NOMO-1 (cell line): ENCODE measurements around the gene GNB5.
"Not testable (repeated sequence)": the region's sequence is repeated elsewhere in the genome, so short reads cannot be mapped to it uniquely, and the experiment has no call there.

Experiments used
- DNase-seq, 2 experiments: peaks; one replicate each; lab custom pipeline; 2025; ENCODE audit not compliant: unreplicated experiment in 2 of 2; lab: John Stamatoyannopoulos, UW

The GNB5 gene

GRCh38 chr15:52097180-52097579 is 94.0 kb downstream of the GNB5 start:
- DNase-seq: no peak

- not testable (repeated sequence) for DNase-seq
Measured at GRCh38 chr15:52096536-52096935, 94.7 kb downstream of the GNB5 start.

- peak; percentile 60 to 87 for DNase-seq
Measured at GRCh38 chr15:52095597-52096262, 95.5 kb downstream of the GNB5 start.

GRCh38 chr15:52094811-52095584 is 96.2 kb downstream of the GNB5 start:
- DNase-seq: peak in 1 of 2 experiments; percentile 83

DNA sequence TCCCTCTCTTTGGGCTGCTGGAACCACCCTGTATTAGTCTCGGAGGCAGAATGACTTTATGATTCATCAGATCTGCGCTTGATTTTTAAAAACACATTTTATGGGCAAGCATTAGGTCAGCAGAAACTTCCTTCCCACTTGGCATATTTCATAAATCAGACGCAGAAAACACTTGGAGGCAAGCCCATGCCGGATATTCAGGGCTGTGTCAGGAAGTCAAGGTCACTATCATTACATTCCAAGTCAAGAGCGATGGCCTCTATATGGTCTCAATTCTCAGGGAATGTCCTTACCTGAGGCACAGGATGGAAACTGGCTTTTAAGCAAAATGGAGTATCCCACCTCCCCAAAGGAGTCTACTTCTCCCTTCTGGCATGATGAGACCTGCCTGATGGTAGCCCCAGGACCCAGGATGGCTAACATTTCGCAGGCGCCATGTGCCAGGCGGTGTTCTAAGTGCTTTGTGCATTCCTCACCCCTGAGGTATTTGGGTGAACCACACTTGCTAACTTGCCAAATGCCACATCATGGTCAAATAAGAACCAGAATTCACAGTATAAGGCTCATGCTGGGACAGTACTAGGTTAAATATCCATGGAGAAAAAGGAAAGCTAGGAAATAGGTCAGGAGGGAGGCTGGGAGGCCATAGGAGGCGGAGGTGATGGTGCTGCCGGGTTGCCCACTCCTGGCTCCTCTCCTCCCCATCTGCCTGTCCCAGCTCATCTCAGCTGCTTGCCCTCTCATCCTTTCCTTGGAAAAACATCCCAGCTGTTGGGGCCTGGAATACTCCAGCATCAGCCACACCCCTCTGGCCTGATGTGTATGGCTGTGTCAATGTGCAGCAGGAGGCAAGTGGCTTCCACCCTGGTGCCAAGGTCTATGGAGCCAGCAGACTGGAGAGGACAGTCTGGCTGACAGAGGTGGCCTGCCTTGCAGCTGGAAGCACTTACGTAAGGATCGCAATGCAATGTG is 97.4 kb downstream of the GNB5 start:
- DNase-seq: peak; percentile 46 to 73

DNA sequence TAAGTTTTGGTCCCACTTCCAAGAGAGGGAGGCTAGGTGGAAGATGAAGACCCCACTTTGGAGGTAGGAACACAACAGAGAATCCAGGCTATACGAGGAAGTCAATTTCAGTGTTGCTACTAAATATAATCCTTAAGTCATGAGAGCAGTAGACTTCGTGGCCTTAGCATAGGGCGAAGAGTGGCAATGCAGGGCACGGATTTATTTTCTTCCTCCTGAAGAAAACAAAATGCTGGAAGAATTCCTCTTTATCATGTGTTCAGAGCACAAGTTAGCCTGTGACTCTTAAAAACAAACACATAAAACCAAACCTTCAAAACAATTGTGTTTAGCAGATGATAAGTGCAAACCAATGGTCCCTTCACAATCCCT is 98.0 kb downstream of the GNB5 start:
- DNase-seq: no peak

DNA sequence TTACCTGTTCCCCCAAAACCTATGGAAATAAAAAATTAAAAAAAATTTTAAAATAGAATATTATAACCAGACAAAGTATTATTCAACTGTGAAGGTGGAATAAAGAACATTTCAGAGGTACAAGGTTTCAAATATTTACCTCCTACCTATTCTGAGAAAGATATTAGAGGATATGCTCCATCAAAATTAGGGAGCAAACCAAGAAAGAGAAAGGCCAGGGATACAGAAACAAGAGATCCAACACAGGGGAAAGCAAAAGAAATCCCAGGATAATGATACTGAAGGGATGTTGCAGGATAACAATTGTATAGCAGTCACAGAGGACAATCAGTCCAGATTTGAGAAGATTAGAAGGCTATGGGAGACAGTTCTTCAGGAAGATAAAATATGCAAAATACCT is 101.0 kb downstream of the GNB5 start:
- DNase-seq: no peak

DNA sequence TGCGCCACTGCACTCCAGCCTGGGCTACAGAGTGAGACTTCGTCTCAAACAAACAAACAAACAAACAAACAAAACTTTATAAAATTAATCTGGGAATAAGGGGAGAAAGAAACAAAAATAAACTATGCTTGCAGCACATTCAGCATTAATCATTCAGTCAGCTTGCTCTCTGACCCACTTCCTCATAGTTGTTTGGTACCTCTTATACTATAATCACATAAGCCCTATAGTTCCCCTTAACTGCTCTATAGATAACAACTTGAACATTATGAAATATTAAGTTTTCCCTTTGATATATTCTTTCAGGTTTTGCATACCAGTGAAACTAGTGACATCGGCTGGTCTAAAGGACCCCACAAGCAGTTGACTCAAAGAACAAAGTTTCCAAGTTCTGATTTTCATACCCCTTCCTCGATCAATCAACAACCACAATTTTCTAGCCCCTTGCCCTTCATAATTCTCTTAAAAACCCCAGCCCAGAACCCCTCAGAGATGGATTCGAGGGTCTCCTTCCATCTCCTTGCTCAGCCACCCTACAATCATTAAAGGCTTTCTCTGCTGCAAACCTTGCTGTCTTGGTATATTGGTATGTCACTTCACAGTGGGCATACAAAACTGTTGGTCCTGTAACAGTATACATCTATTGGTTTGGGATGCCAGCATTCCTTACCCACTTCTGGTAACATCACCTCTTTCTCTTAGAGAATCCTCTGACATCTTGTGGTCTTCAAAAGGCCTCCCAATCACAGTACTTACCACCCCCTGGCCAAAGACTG is 105.0 kb downstream of the GNB5 start:
- DNase-seq: peak in 1 of 2 experiments; percentile 82

DNA sequence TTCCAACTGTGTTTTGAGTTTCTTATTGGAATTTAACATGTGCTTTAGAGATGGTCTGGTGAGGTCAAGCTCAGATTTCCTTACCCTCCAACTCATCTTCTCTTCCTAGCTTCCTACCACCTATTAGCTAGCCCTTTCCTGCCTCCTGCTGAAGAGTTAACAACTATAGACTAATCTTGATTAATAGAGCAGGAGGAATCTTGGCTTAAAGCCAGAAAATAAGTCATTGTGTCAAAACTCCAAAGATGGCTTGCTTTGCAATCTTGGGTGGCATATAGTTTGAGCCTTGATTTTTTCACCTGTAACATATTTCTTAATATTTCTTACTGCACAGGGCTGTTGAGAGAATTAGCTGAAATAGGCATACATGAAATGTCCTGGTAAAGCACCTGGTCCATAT is 105.9 kb downstream of the GNB5 start:
- DNase-seq: no peak

- no peak for DNase-seq
Measured at GRCh38 chr15:52083603-52084002, 107.6 kb downstream of the GNB5 start.

DNA sequence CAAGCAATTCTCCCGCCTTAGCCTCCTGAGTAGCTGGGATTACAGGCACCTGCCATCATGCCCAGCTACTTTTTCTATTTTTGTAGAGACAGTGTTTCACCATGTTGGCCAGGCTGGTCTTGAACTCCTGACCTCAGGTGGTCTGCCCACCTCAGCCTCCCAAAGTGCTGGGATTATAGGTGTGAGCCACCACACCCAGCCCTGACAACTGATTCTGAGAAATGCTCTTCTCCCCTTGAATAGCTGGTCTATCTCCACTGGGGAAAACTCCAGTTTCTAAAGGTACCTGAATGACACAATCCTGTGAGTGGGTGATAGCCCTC is 108.2 kb downstream of the GNB5 start:
- DNase-seq: not testable (repeated sequence)

- DNase-seq: peak; percentile 65 to 92
Measured at GRCh38 chr15:52082197-52083036, 108.8 kb downstream of the GNB5 start.

DNA sequence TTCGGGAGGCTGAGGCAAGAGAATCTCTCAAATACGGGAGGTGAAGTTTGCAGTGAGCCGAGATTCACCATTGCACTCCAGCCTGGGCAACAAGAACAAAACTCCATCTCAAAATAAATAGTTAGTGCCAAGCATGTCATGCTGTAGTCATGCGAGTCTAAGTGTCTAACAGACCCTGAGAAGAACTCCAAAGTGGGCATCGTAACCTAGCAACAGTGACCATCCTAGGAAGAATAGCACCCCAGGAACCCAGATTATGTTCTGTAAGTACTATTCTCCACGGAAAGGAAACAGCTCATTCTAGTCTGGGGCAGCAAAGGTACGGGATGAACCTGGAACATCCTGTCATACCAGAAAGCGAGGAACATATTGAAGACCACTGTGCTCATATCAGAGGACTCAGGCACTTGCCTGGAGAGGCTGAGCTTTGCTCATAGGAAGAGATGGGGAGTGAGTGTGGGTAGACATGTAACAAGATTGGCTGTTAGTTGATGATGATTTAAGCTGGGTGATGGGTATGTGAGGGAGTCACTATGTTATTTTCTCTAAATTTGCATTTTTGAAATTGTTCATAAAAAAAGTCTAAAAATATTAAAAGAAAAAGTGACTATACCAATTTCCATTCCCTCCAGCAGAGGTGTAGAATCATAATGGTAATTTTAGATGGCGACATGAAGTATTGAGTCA is 110.3 kb downstream of the GNB5 start:
- no peak for DNase-seq

- no peak for DNase-seq
Measured at GRCh38 chr15:52080031-52080430, 111.2 kb downstream of the GNB5 start.

- peak; percentile 62 to 66 for DNase-seq
Measured at GRCh38 chr15:52078876-52079700, 112.1 kb downstream of the GNB5 start.

DNA sequence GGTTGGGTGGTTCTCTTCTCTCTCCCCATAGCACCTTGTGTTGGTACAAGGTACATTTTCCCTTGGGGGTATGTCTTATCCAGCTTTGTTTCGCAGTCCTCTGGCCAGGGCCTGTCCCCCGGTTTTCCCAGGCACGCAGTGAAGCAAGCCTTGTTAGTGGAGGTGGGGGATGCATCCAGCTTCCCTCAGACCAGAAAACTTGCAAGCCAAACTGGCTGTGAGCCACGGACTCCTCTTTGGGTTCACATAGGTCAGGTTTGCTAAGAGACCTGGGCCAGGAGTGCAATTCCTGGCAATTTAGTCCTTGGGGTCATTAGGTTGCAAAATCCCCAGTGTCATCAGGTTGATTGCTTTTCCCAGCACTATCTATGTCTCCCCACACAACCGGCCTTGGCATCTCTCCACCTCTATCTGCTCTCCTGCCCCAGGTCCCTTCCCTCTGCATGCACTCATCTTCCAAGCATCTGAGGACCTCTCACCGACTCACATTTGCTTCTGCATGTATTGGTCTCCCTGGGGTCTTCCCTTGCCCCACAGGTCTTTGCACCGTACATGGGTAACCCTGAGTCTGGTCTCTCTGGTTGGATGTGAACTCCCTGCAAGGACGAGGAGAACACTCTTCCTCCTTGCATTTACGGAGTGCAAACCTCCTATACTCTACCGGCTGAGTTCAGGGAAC is 112.9 kb downstream of the GNB5 start:
- no peak for DNase-seq

DNA sequence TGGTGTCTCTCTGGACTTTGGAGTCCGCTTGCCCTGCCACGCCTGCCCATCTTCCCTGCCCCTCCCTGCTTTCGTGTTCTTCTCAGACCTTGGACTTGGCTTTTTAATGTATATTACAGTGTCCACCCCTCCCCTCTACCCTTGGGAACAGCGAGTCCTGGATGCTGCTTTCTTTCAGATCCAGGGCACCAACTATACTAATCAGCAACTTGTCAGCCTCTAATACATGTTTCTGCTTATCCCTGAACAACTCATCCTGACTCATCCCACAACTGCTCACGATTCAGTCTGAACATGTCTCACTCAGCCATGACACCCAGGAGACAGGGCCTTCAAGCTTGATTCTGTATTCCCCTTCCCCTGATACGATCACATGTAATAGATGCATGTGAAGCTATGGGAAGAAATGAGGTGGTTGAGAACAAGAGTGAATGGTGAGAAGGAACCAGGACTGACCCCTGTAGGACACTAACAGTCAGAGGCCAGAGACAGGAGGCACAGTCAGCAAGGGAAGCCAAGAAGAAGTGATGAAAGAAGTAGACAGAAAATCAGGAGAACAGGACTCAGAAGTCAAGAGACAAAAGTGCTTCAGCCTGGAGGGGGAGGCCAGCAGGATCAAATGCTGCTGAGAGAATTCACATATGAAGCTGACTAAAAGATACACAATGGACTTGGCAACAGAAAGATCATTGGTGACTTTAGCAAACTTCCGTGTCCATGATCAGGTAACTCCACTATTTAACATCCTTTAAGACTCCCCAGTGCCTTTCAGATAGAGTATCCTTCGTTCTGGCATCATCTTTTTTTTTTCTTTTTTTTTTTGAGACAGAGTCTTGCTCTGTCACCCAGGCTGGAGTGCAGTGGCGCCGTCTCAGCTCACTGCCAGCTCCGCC is 114.1 kb downstream of the GNB5 start:
- DNase-seq: peak in 1 of 2 experiments; percentile 20
